Measurements from ENCODE around the gene RPL13. TPM values are rescaled to one million over a fixed set of nuclear protein-coding genes. Genes with fewer than 3 reads are reported as not detected.
A peak's percentile ranks its signal among the peaks of the same experiment; 100 is the strongest.

Gene RPL13
- total and polyA plus RNA-seq, 9 of the 15 experiments (the other 6 are each of a cell fraction or from before 2014, with no cell fraction given), result 227 to 6,042 (median 1,633) TPM

- TF ChIP-seq CEBPZ (IDR thresholded peaks at IDR 0.05; ENCODE audit: borderline replicate concordance, low read depth, low read length), result no peak
- TF ChIP-seq POLR3A (IDR thresholded peaks at IDR 0.05; ENCODE audit: borderline replicate concordance, extremely low read depth, insufficient read depth, insufficient read length), result no peak
- TF ChIP-seq TFAP4 (CRISPR knock-in tag; IDR thresholded peaks at IDR 0.05; ENCODE audit: borderline replicate concordance), result peak; percentile 61; the same call in 1 of the 2 replicates
- no peak for TF ChIP-seq ARHGAP35 (IDR thresholded peaks at IDR 0.05; ENCODE audit: partially characterized antibody)
- TF ChIP-seq ARID3B (CRISPR knock-in tag; IDR thresholded peaks at IDR 0.05; ENCODE audit: borderline replicate concordance), result no peak
- TF ChIP-seq CC2D1A (IDR thresholded peaks at IDR 0.05), result no peak
- TF ChIP-seq ZNF586 (CRISPR knock-in tag; conservative IDR thresholded peaks at IDR 0.05), result 0 out of 2 replicates have a peak, but pooled peaks have one; percentile 10
These were observed 5.3 kb downstream of the RPL13 start (continued) for GRCh38 chr16:89565506-89566372.
